ENCODE measurements around the gene TOM1L1. TPM values are rescaled to one million over a fixed set of nuclear protein-coding genes. Genes with fewer than 3 reads are reported as not detected.

The TOM1L1 gene
- total and polyA plus RNA-seq, 4 donors, result 21.4 to 119 (median 33.9) TPM

- DNase-seq (ENCODE audit: low spot score), result no peak
- Histone ChIP-seq H3K9me3 (ENCODE audit: control insufficient read depth in 4 of 4, low read length in 3 of 4) (no peaks in the 10 kb centered on the region), H3K4me3 (ENCODE audit: low read depth in 1 of 3, low read length in 3 of 3) (no peak overlapping the region), H3K4me1 (ENCODE audit: control insufficient read depth in 4 of 4, insufficient read depth in 4 of 4, low read length in 3 of 4) (no peaks in the 10 kb centered on the region), H3K27me3 (ENCODE audit: control insufficient read depth in 4 of 4, insufficient read depth in 4 of 4, low read length in 3 of 4) (no peaks in the 10 kb centered on the region), H3K27ac (ENCODE audit: low read depth in 1 of 2, low read length in 2 of 2) (no peak overlapping the region), H3K36me3 (ENCODE audit: control insufficient read depth in 4 of 4, insufficient read depth in 3 of 4, low read depth in 1 of 4, low read length in 3 of 4) (peaks cover 1 to 35% (median 21%) of the 10 kb centered on the region in 4 donors), H3K9ac (ENCODE audit: low read depth in 1 of 2, low read length in 2 of 2) (no peak overlapping the region)
- WGBS, result 73% methylated on average over 1 of the region's 1 CpG
- no peak for TF ChIP-seq FOXA2 (IDR thresholded peaks at IDR 0.05)
- no peak for TF ChIP-seq MAX (IDR thresholded peaks at IDR 0.05)
- TF ChIP-seq RAD21 (IDR thresholded peaks at IDR 0.05), result no peak
- TF ChIP-seq CTCF (IDR thresholded peaks at IDR 0.05; ENCODE audit: low read depth, low read length, missing input control), result no peak
- TF ChIP-seq YY1 (IDR thresholded peaks at IDR 0.05), result no peak
- TF ChIP-seq TAF1 (conservative IDR thresholded peaks at IDR 0.05), result no peak
- no peak for TF ChIP-seq REST (IDR thresholded peaks at IDR 0.05)
- TF ChIP-seq HNF4G (IDR thresholded peaks at IDR 0.05), result no peak
- no peak for TF ChIP-seq SP1 (IDR thresholded peaks at IDR 0.05)
- TF ChIP-seq JUND (IDR thresholded peaks at IDR 0.05), result no peak
- no peak for TF ChIP-seq RXRA (IDR thresholded peaks at IDR 0.05)
- no peak for TF ChIP-seq EGR1 (IDR thresholded peaks at IDR 0.05; ENCODE audit: low read depth in 2 of 2)
- TF ChIP-seq NR2F2 (IDR thresholded peaks at IDR 0.05), result no peak
- TF ChIP-seq ATF3 (IDR thresholded peaks at IDR 0.05), result no peak
Measured at GRCh38 chr17:54944796-54945195, 44.1 kb downstream of the TOM1L1 start.

GRCh38 chr17:54945231-54945630, 44.6 kb downstream of the TOM1L1 start:
- no peak for DNase-seq (ENCODE audit: low spot score)
- no peak overlapping the region for H3K4me3 ChIP-seq (ENCODE audit: low read depth in 1 of 3, low read length in 3 of 3)
- H3K36me3 ChIP-seq (ENCODE audit: control insufficient read depth in 4 of 4, insufficient read depth in 3 of 4, low read depth in 1 of 4, low read length in 3 of 4), result peaks cover 1 to 38% (median 23%) of the 10 kb centered on the region in 4 donors
- H3K27ac ChIP-seq (ENCODE audit: low read depth in 1 of 2, low read length in 2 of 2), result no peak overlapping the region
- no peaks in the 10 kb centered on the region for H3K9me3 ChIP-seq (ENCODE audit: control insufficient read depth in 4 of 4, low read length in 3 of 4)
- WGBS, result 75% methylated on average over 1 of the region's 1 CpG
- H3K27me3 ChIP-seq (ENCODE audit: control insufficient read depth in 4 of 4, insufficient read depth in 4 of 4, low read length in 3 of 4), result no peaks in the 10 kb centered on the region
- no peaks in the 10 kb centered on the region for H3K4me1 ChIP-seq (ENCODE audit: control insufficient read depth in 4 of 4, insufficient read depth in 4 of 4, low read length in 3 of 4)
- TF ChIP-seq FOXA2 (IDR thresholded peaks at IDR 0.05) (no peak), RAD21 (IDR thresholded peaks at IDR 0.05) (no peak), HNF4G (IDR thresholded peaks at IDR 0.05) (no peak), YY1 (IDR thresholded peaks at IDR 0.05) (no peak), MAX (IDR thresholded peaks at IDR 0.05) (no peak), REST (IDR thresholded peaks at IDR 0.05) (no peak), GABPA (IDR thresholded peaks at IDR 0.05 in 1 of 2, conservative IDR thresholded peaks at IDR 0.05 in 1 of 2) (no peak), NR2F2 (IDR thresholded peaks at IDR 0.05) (no peak), EGR1 (IDR thresholded peaks at IDR 0.05; ENCODE audit: low read depth in 2 of 2) (no peak), HNF4A (conservative IDR thresholded peaks at IDR 0.05) (no peak)
- no peak overlapping the region for H3K9ac ChIP-seq (ENCODE audit: low read depth in 1 of 2, low read length in 2 of 2)

Data from liver (tissue), 9 donors.